SK-N-SH treated with all-trans-retinoic acid at 6 μM for 48 hours (cell line): ENCODE results near the gene PKP4.

ENCODE experiments used
- ATAC-seq: fragments of 200-7000 bp; cut with Tn5 transposase; 3 replicates; pipeline ENCODE4 v1.9.1; 2020; ENCODE audit warnings: mild to moderate bottlenecking, moderate library complexity
- BACH2 ChIP-seq: fragments of 250-450 bp; sonication (Bioruptor Pico); IDR thresholded peaks from 2 replicates; pipeline ENCODE4 v1.9.0; 2021; ENCODE audit warnings: mild to moderate bottlenecking, borderline replicate concordance
- CSDC2 ChIP-seq: fragments of 250-450 bp; sonication (Bioruptor Pico); IDR thresholded peaks from 2 replicates; pipeline ENCODE4 v1.5.0; 2020; ENCODE audit warnings: mild to moderate bottlenecking, moderate library complexity
- ESRRG ChIP-seq: fragments of 250-450 bp; sonication (Bioruptor Pico); IDR thresholded peaks from 2 replicates; pipeline ENCODE4 v1.6.1; 2021; ENCODE audit warnings: mild to moderate bottlenecking
- GLIS3 ChIP-seq: fragments of 250-450 bp; sonication (Bioruptor Pico); IDR thresholded peaks from 2 replicates; pipeline ENCODE4 v1.5.0; 2020; ENCODE audit warnings: mild to moderate bottlenecking, moderate library complexity
- ISL1 ChIP-seq: fragments of 250-450 bp; sonication (Bioruptor Pico); IDR thresholded peaks from 2 replicates; pipeline ENCODE4 v2.1.2; 2022; ENCODE audit warnings: mild to moderate bottlenecking, moderate library complexity
- OSR1 ChIP-seq: fragments of 250-450 bp; sonication (Bioruptor Pico); IDR thresholded peaks from 2 replicates; pipeline ENCODE4 v1.8.0; 2022; ENCODE audit warnings: moderate library complexity, mild to moderate bottlenecking, inconsistent platforms
- PPARA ChIP-seq: fragments of 250-450 bp; sonication (Bioruptor Pico); IDR thresholded peaks from 2 replicates; pipeline ENCODE4 v1.5.0; 2020; ENCODE audit warnings: mild to moderate bottlenecking, borderline replicate concordance
- RARB ChIP-seq: fragments of 250-450 bp; sonication (Bioruptor Pico); IDR thresholded peaks from 2 replicates; pipeline ENCODE4 v1.8.0; 2021; ENCODE audit warnings: mild to moderate bottlenecking, moderate library complexity
- SNAI2 ChIP-seq: fragments of 250-450 bp; sonication (Bioruptor Pico); IDR thresholded peaks from 2 replicates; pipeline ENCODE4 v1.5.0; 2020; ENCODE audit warnings: mild to moderate bottlenecking, moderate library complexity
- TCF4 ChIP-seq: fragments of 250-450 bp; sonication (Bioruptor Pico); IDR thresholded peaks from 2 replicates; pipeline ENCODE4 v1.8.0; 2021; ENCODE audit warnings: mild to moderate bottlenecking, moderate library complexity, borderline replicate concordance
- TOX ChIP-seq: fragments of 250-450 bp; sonication (Bioruptor Pico); IDR thresholded peaks from 2 replicates; pipeline ENCODE4 v1.8.0; 2021; ENCODE audit warnings: mild to moderate bottlenecking, moderate library complexity, borderline replicate concordance
- ZC3H10 ChIP-seq: fragments of 250-450 bp; sonication (Bioruptor Pico); IDR thresholded peaks from 2 replicates; pipeline ENCODE4 v1.5.1; 2021; ENCODE audit warnings: mild to moderate bottlenecking, moderate library complexity
- ZFP3 ChIP-seq: fragments of 250-450 bp; sonication (Bioruptor Pico); IDR thresholded peaks from 2 replicates; pipeline ENCODE4 v1.5.0; 2020; ENCODE audit warnings: mild to moderate bottlenecking, moderate library complexity
- ZFP30 ChIP-seq: fragments of 450-650 bp; formaldehyde crosslinking; IDR thresholded peaks from 2 replicates; pipeline ENCODE4 v1.5.0; 2022; ENCODE audit warnings: mild to moderate bottlenecking, moderate library complexity
- ZNF565 ChIP-seq: fragments of 450-650 bp; formaldehyde crosslinking; conservative IDR thresholded peaks from 2 replicates; pipeline ENCODE4 v1.5.0; 2020; ENCODE audit warnings: low read depth, mild to moderate bottlenecking, moderate library complexity
- ZNF70 ChIP-seq: fragments of 450-650 bp; formaldehyde crosslinking; IDR thresholded peaks from 2 replicates; pipeline ENCODE4 v1.5.0; 2020; ENCODE audit warnings: mild to moderate bottlenecking, moderate library complexity
- ZNF8 ChIP-seq: fragments of 450-650 bp; formaldehyde crosslinking; IDR thresholded peaks from 2 replicates; pipeline ENCODE4 v1.5.0; 2020; ENCODE audit warnings: mild to moderate bottlenecking, moderate library complexity
- TF ChIP-seq, protein P1 (sequence below): fragments of 250-450 bp; sonication (Bioruptor Pico); IDR thresholded peaks from 2 replicates; pipeline ENCODE4 v1.5.1; 2021; ENCODE audit warnings: mild to moderate bottlenecking, moderate library complexity
- TF ChIP-seq, protein P2 (sequence below): fragments of 250-450 bp; sonication (Bioruptor Pico); IDR thresholded peaks from 2 replicates; pipeline ENCODE4 v1.8.0; 2021; ENCODE audit warnings: low read depth, mild to moderate bottlenecking, moderate library complexity, borderline replicate concordance
- TF ChIP-seq, protein P3 (sequence below): fragments of 250-450 bp; sonication (Bioruptor Pico); IDR thresholded peaks from 2 replicates; pipeline ENCODE4 v1.8.0; 2020; ENCODE audit warnings: mild to moderate bottlenecking, moderate library complexity, borderline replicate concordance

The PKP4 gene

GRCh38 chr2:158725441-158725891 is 268.7 kb downstream of the PKP4 start:
- no peak for TF ChIP-seq GLIS3 (CRISPR knock-in tag)
- no peak for TF ChIP-seq CSDC2 (CRISPR knock-in tag)
- no peak for TF ChIP-seq TOX (CRISPR knock-in tag)
- no peak for TF ChIP-seq ISL1
- TF ChIP-seq, protein P1, sequence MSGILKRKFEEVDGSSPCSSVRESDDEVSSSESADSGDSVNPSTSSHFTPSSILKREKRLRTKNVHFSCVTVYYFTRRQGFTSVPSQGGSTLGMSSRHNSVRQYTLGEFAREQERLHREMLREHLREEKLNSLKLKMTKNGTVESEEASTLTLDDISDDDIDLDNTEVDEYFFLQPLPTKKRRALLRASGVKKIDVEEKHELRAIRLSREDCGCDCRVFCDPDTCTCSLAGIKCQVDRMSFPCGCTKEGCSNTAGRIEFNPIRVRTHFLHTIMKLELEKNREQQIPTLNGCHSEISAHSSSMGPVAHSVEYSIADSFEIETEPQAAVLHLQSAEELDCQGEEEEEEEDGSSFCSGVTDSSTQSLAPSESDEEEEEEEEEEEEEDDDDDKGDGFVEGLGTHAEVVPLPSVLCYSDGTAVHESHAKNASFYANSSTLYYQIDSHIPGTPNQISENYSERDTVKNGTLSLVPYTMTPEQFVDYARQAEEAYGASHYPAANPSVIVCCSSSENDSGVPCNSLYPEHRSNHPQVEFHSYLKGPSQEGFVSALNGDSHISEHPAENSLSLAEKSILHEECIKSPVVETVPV (CRISPR knock-in tag): no peak
- no peak for TF ChIP-seq ZC3H10 (CRISPR knock-in tag)
- no peak for TF ChIP-seq ZNF8 (CRISPR knock-in tag)
- TF ChIP-seq, protein P2, sequence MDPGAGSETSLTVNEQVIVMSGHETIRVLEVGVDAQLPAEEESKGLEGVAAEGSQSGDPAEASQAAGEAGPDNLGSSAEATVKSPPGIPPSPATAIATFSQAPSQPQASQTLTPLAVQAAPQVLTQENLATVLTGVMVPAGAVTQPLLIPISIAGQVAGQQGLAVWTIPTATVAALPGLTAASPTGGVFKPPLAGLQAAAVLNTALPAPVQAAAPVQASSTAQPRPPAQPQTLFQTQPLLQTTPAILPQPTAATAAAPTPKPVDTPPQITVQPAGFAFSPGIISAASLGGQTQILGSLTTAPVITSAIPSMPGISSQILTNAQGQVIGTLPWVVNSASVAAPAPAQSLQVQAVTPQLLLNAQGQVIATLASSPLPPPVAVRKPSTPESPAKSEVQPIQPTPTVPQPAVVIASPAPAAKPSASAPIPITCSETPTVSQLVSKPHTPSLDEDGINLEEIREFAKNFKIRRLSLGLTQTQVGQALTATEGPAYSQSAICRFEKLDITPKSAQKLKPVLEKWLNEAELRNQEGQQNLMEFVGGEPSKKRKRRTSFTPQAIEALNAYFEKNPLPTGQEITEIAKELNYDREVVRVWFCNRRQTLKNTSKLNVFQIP (CRISPR knock-in tag): no peak
- no peak for TF ChIP-seq SNAI2 (CRISPR knock-in tag)
- no peak for TF ChIP-seq PPARA (CRISPR knock-in tag)
- no peak for TF ChIP-seq TCF4
- TF ChIP-seq ZNF565 (CRISPR knock-in tag): no peak
- TF ChIP-seq RARB (CRISPR knock-in tag): no peak
- TF ChIP-seq ZNF70 (CRISPR knock-in tag): no peak
- TF ChIP-seq BACH2 (CRISPR knock-in tag): no peak
- TF ChIP-seq OSR1 (CRISPR knock-in tag): no peak
- TF ChIP-seq, all 23 proteins: peak for 0
- ATAC-seq: no peak

GRCh38 chr2:158726911-158727592 is 270.3 kb downstream of the PKP4 start:
- TF ChIP-seq, protein P3, sequence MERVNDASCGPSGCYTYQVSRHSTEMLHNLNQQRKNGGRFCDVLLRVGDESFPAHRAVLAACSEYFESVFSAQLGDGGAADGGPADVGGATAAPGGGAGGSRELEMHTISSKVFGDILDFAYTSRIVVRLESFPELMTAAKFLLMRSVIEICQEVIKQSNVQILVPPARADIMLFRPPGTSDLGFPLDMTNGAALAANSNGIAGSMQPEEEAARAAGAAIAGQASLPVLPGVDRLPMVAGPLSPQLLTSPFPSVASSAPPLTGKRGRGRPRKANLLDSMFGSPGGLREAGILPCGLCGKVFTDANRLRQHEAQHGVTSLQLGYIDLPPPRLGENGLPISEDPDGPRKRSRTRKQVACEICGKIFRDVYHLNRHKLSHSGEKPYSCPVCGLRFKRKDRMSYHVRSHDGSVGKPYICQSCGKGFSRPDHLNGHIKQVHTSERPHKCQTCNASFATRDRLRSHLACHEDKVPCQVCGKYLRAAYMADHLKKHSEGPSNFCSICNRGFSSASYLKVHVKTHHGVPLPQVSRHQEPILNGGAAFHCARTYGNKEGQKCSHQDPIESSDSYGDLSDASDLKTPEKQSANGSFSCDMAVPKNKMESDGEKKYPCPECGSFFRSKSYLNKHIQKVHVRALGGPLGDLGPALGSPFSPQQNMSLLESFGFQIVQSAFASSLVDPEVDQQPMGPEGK: no peak
- TF ChIP-seq, all 23 proteins: peak for 0
- no peak for ATAC-seq

DNA sequence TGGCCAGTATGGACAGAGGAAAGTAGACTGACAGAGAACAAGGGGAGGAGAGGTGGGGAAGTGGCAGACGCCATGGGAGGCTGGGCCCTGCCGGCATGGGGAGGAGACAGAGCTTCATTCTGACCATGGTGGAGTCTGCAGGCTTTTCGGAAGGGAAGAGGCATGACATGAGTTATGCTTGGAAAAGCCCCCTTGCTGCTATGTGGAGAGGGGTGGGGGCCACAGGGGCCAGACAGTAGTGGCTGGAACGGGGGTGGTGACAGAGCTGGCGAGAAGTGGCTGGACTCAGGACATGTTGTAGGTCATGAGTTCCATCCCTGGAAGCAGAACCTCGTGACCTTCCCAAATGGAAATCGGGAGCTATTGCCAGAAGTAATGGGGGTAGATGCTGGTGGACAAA is 271.7 kb downstream of the PKP4 start:
- TF ChIP-seq ZNF565 (CRISPR knock-in tag): no peak
- TF ChIP-seq PPARA (CRISPR knock-in tag): no peak
- TF ChIP-seq GLIS3 (CRISPR knock-in tag): no peak
- TF ChIP-seq TCF4: no peak
- TF ChIP-seq ZNF8 (CRISPR knock-in tag): no peak
- TF ChIP-seq ZNF70 (CRISPR knock-in tag): no peak
- TF ChIP-seq ESRRG (CRISPR knock-in tag): no peak
- TF ChIP-seq TOX (CRISPR knock-in tag): no peak
- TF ChIP-seq, protein P3: no peak
- no peak for TF ChIP-seq SNAI2 (CRISPR knock-in tag)
- TF ChIP-seq, protein P1 (CRISPR knock-in tag): no peak
- no peak for TF ChIP-seq OSR1 (CRISPR knock-in tag)
- no peak for TF ChIP-seq ZFP30 (CRISPR knock-in tag)
- ATAC-seq: no peak

- ATAC-seq: no peak
- TF ChIP-seq ISL1 (no peak), ZNF70 (CRISPR knock-in tag) (no peak), ZNF8 (CRISPR knock-in tag) (no peak), ZFP3 (CRISPR knock-in tag) (no peak), CSDC2 (CRISPR knock-in tag) (no peak), ESRRG (CRISPR knock-in tag) (no peak), GLIS3 (CRISPR knock-in tag) (no peak)
- TF ChIP-seq, protein P1 (CRISPR knock-in tag): no peak
- TF ChIP-seq, protein P3: no peak
Measured at GRCh38 chr2:158729451-158729850, 272.7 kb downstream of the PKP4 start.
